Activated T-helper 1 cell treated with anti-CD3 and anti-CD28 coated beads, Interleukin-12 subunit alpha, Interleukin-12 subunit beta, Interleukin-2, Interleukin-4 antibody, amounts not matched to agents 30 ng/mL and 10 ng/mL and 1 ng/mL, durations not matched to agents 14 hours and 24 hours and 36 hours (primary cell): Measurements from ENCODE around the gene NCOA3. TPM values are rescaled to one million over a fixed set of nuclear protein-coding genes. Genes with fewer than 3 reads are reported as not detected.
"Not testable (repeated sequence)": the region's sequence is repeated elsewhere in the genome, so short reads cannot be mapped to it uniquely, and the experiment has no call there.

Source experiments
- DNase-seq: peaks from one replicate; pipeline ENCODE4 v3.0.0; 2021; ENCODE audit warnings: low spot score
- H3K27ac Mint-ChIP-seq: one replicate; pipeline ENCODE4 v1.8.0; 2021; ENCODE audit warnings: mild to moderate bottlenecking, mixed read lengths
- H3K27me3 Mint-ChIP-seq: one replicate; pipeline ENCODE4 v1.8.0; 2022; ENCODE audit warnings: mild to moderate bottlenecking, moderate library complexity, mixed read lengths; ENCODE audit not compliant: insufficient read depth
- H3K36me3 Mint-ChIP-seq: one replicate; pipeline ENCODE4 v1.8.0; 2021; ENCODE audit warnings: low read depth, mixed read lengths
- H3K4me1 Mint-ChIP-seq: one replicate; pipeline ENCODE4 v1.8.0; 2021; ENCODE audit warnings: low read depth, mixed read lengths
- H3K4me3 Mint-ChIP-seq: one replicate; pipeline ENCODE4 v1.8.0; 2021; ENCODE audit warnings: mild to moderate bottlenecking, moderate library complexity, mixed read lengths
- H3K9me3 Mint-ChIP-seq: one replicate; pipeline ENCODE4 v1.8.0; 2021; ENCODE audit warnings: mixed read lengths
- intact Hi-C: fragments of 100-400 bp; cut with micrococcal nuclease; formaldehyde crosslinking; loops from one replicate; pipeline ENCODE4 v1.15.1; 2024
- total RNA-seq: library from RNA; stranded (reverse); gene quantifications from 2 replicates; pipeline ENCODE4 v1.2.3, GENCODE V29; 2022

NCOA3 gene
- total RNA-seq, 1 donor from 2014 or later = 132 TPM

- H3K27ac Mint-ChIP-seq = no peak overlapping the region
- no peak overlapping the region for H3K4me3 Mint-ChIP-seq
- H3K9me3 Mint-ChIP-seq = no peaks in the 10 kb centered on the region
- H3K36me3 Mint-ChIP-seq = peaks cover 2% of the 10 kb centered on the region
- peaks cover 2% of the 10 kb centered on the region for H3K27me3 Mint-ChIP-seq
- intact Hi-C loops = no loop called here
- H3K4me1 Mint-ChIP-seq = peaks cover 16% of the 10 kb centered on the region
- no peak for DNase-seq
Measured at GRCh38 chr20:47461120-47461685, 40.5 kb upstream of the NCOA3 start.

- H3K36me3 Mint-ChIP-seq, DNase-seq, intact Hi-C loops, H3K27me3 Mint-ChIP-seq, H3K27ac Mint-ChIP-seq, H3K9me3 Mint-ChIP-seq, H3K4me3 Mint-ChIP-seq: not testable (repeated sequence)
- peaks cover 10% of the 10 kb centered on the region for H3K4me1 Mint-ChIP-seq
Measured at GRCh38 chr20:47461906-47462305, 39.8 kb upstream of the NCOA3 start.

GRCh38 chr20:47464380-47465101 is 37.1 kb upstream of the NCOA3 start:
- Mint-ChIP-seq H3K4me3 (no peak overlapping the region), H3K27me3 (peaks cover 2% of the 10 kb centered on the region), H3K9me3 (no peaks in the 10 kb centered on the region)

GRCh38 chr20:47465335-47466090 is 36.2 kb upstream of the NCOA3 start:
- Mint-ChIP-seq H3K4me1 (no peaks in the 10 kb centered on the region), H3K27ac (no peak overlapping the region), H3K36me3 (peaks cover 2% of the 10 kb centered on the region), H3K9me3 (no peaks in the 10 kb centered on the region), H3K4me3 (no peak overlapping the region), H3K27me3 (peaks cover 2% of the 10 kb centered on the region)
- DNase-seq = no peak
- intact Hi-C loops = no loop called here

More at GRCh38 chr20:47464380-47465101, 37.1 kb upstream of the NCOA3 start:
- Mint-ChIP-seq H3K27ac (no peak overlapping the region), H3K36me3 (peaks cover 2% of the 10 kb centered on the region), H3K4me1 (no peaks in the 10 kb centered on the region)
- no peak for DNase-seq
- intact Hi-C loops = no loop called here

GRCh38 chr20:47466213-47466612 is 35.5 kb upstream of the NCOA3 start:
- no peak overlapping the region for H3K4me3 Mint-ChIP-seq
- no peak for DNase-seq
- H3K27me3 Mint-ChIP-seq = no peaks in the 10 kb centered on the region
- intact Hi-C loops = no loop called here
- no peak overlapping the region for H3K27ac Mint-ChIP-seq
- no peaks in the 10 kb centered on the region for H3K36me3 Mint-ChIP-seq
- no peaks in the 10 kb centered on the region for H3K9me3 Mint-ChIP-seq
- H3K4me1 Mint-ChIP-seq = no peaks in the 10 kb centered on the region

DNA sequence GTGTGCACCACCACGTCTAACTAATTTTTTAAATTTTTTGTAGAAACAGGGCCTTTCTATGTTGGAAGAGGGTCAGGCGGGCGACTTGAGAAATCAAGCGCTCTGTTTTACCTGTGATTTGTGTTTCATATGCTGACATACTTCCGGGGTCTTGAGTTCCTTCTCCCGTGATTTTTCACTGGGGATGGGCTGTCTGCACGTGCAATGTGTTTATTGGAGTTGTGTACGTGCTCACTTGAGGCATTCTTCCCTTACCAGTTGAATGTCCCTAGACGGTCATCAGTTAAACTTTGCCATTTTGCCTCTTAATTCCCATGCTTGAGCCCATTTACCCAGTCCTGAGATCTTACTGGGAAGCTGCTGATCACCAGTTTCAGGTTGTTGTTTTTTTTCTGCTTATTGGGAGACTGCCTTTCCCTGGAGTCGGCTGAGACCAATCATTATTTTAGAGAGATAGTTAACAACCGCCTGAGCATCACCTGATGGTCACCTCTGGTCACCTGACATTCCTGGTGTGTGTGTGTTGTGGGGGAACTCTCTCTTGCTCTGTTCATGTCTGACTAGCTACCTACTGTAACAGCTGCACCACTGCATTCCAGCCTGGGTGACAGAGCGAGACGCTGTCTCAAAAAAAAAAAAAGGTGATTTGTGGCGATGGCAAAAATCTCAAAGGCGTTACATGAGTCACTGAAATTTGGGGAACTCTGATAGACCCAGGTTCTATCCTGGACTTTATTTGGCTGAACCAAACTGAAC is 34.8 kb upstream of the NCOA3 start:
- no peak for DNase-seq
- no peaks in the 10 kb centered on the region for H3K36me3 Mint-ChIP-seq
- H3K27me3 Mint-ChIP-seq = no peaks in the 10 kb centered on the region
- H3K4me1 Mint-ChIP-seq = no peaks in the 10 kb centered on the region
- no peak overlapping the region for H3K4me3 Mint-ChIP-seq
- H3K27ac Mint-ChIP-seq = no peak overlapping the region
- H3K9me3 Mint-ChIP-seq = no peaks in the 10 kb centered on the region
- intact Hi-C loops = no loop called here

DNA sequence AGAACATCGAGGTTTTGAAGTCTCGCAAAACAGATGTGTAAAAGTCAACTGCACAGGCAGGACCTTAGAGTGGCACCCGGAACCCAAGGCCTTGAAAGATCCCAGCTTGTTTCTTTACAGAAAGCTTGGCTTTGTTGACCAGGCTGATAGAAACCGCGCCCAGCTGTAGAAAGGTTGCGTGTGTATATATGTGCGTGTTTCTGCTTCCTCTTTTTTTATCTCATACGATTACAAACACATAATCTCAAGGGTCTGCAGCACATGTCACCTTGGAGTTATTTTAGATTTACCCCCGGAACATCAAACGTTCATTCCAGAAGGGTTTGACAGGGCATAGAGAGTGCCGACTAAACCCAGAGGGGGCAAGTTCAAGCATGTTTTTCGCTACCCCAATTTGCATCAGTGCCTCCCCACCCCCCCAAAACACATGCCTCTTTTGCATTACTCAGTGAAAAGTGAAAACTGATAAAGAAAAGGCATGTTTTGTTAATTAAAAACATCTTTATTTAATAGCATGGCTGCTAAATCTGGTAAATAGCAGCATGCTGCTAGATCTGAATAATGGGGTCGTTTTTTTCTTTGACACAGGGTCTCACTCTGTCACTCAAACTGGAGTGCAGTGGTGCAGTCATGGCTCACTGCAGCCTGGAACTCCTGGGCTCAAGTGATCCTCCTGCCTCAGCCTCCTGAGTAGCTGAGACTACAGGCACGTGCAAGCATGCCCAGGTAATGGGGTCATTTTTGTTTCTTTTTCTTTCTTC is 33.2 kb upstream of the NCOA3 start:
- intact Hi-C loops = no loop called here
- DNase-seq = no peak
- Mint-ChIP-seq H3K4me1 (peaks cover 13% of the 10 kb centered on the region), H3K36me3 (no peaks in the 10 kb centered on the region), H3K4me3 (no peak overlapping the region), H3K27ac (no peak overlapping the region), H3K27me3 (no peaks in the 10 kb centered on the region), H3K9me3 (no peaks in the 10 kb centered on the region)

GRCh38 chr20:47475419-47476044 is 26.2 kb upstream of the NCOA3 start:
- DNase-seq = no peak
- Mint-ChIP-seq H3K27ac (no peak overlapping the region), H3K4me3 (no peak overlapping the region), H3K27me3 (no peaks in the 10 kb centered on the region), H3K4me1 (peaks cover 47% of the 10 kb centered on the region), H3K36me3 (no peaks in the 10 kb centered on the region), H3K9me3 (no peaks in the 10 kb centered on the region)
- intact Hi-C loops = no loop called here

DNA sequence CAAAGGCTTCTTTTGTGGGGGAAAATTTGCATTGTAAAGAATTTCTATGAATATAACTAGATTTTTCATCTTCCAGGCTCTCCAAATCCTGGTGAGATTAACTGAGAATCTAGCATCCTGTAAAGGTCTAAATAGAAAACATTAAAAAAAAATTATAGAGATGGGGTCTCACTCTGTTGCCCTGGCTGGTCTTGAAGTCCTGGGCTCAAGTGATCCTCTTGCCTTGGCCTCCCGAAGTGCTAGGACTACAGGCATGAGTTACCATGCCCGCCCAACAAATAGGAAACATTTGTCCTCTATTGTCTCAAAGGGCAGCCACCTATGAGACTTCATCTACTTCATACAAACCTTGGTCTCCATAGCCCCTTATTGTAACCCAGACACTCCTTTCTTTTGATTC is 25.2 kb upstream of the NCOA3 start:
- Mint-ChIP-seq H3K4me1 (peaks cover 48% of the 10 kb centered on the region), H3K36me3 (no peaks in the 10 kb centered on the region), H3K9me3 (no peaks in the 10 kb centered on the region), H3K4me3 (no peak overlapping the region), H3K27ac (peak overlapping the region; percentile 53), H3K27me3 (no peaks in the 10 kb centered on the region)
- no peak for DNase-seq
- intact Hi-C loops = no loop called here

GRCh38 chr20:47479093-47479492 is 22.6 kb upstream of the NCOA3 start:
- Mint-ChIP-seq H3K4me3 (no peak overlapping the region), H3K36me3 (no peaks in the 10 kb centered on the region), H3K9me3 (no peaks in the 10 kb centered on the region), H3K27ac (peak overlapping the region; percentile 64), H3K4me1 (peaks cover 43% of the 10 kb centered on the region), H3K27me3 (no peaks in the 10 kb centered on the region)
- intact Hi-C loops = no loop called here
- DNase-seq = no peak

GRCh38 chr20:47479506-47479905 is 22.2 kb upstream of the NCOA3 start:
- intact Hi-C loops = no loop called here
- H3K9me3 Mint-ChIP-seq = no peaks in the 10 kb centered on the region
- H3K27ac Mint-ChIP-seq = peak overlapping the region; percentile 64
- H3K36me3 Mint-ChIP-seq = no peaks in the 10 kb centered on the region
- H3K4me1 Mint-ChIP-seq = peaks cover 43% of the 10 kb centered on the region
- no peak overlapping the region for H3K4me3 Mint-ChIP-seq
- H3K27me3 Mint-ChIP-seq = no peaks in the 10 kb centered on the region
- DNase-seq = no peak

DNA sequence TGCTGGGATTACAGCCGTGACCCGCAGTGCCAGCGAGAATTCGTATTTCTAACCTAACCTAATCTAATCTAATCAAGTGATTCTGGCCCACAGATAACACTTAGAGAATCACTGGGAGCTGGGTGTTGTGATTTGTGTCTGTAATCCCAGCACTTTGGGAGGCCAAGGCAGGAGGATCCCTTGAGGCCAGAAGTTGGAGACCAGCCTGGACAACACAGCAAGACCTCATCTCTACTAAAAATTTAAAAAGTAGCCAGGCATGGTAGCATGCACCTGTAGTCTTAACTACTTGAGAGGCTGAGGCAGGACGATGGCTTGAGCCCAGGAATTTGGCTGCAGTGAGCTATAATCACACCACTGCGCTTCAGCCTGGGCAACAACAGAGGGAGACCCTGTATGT is 21.4 kb upstream of the NCOA3 start:
- Mint-ChIP-seq H3K9me3 (no peaks in the 10 kb centered on the region), H3K36me3 (no peaks in the 10 kb centered on the region), H3K4me1 (peaks cover 49% of the 10 kb centered on the region), H3K27me3 (no peaks in the 10 kb centered on the region), H3K27ac (peak overlapping the region; percentile 23), H3K4me3 (no peak overlapping the region)
- intact Hi-C loops = no loop called here
- no peak for DNase-seq
